Measurements from ENCODE around the gene SERPINB1. TPM values are rescaled to one million over a fixed set of nuclear protein-coding genes. Genes with fewer than 3 reads are reported as not detected.

The SERPINB1 gene
- total RNA-seq, 1 experiment from 2014 or later, result 18.4 TPM

DNA sequence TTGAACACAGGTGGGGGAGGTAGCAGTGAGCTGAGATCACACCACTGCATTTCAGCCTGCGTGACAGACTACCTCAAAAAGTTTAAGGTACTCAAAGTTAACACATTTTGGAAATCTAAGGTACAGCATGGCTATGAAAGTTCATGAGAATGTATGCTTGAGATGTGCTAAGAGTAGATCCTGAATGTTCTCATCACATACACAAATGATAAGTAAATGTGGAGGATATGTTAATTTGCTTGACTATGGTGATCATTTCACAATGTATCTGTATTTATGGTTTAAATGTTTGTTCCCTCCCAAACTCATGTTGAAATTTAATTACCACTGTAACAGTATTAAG lies 20.1 kb upstream of the SERPINB1 start:
- Histone ChIP-seq H3K18ac (ENCODE audit: insufficient read length, low read depth, low read length) (no peak overlapping the region), H3K79me2 (ENCODE audit: insufficient read depth, low read length) (no peaks in the 10 kb centered on the region), H3K56ac (ENCODE audit: insufficient read length, low read depth, low read length) (no peak overlapping the region), H3T11ph (ENCODE audit: low read length) (no peak overlapping the region), H3K4me1 (ENCODE audit: insufficient read depth, low read length) (peaks cover 11% of the 10 kb centered on the region), H3K4me2 (ENCODE audit: insufficient read depth, insufficient read length, low read length) (no peak overlapping the region), H2BK12ac (ENCODE audit: insufficient read length, low read depth, low read length) (no peak overlapping the region), H3K14ac (ENCODE audit: insufficient read depth, low read length) (no peak overlapping the region), H3K9ac (ENCODE audit: extremely low read depth, insufficient read length, low read length) (no peak overlapping the region), H2AK5ac (ENCODE audit: insufficient read length, low read length) (no peak overlapping the region), H3K79me1 (ENCODE audit: insufficient read depth, low read depth, low read length, poor library complexity, severe bottlenecking) (no peaks in the 10 kb centered on the region), H3K4ac (ENCODE audit: low read depth, low read length) (no peak overlapping the region), H2BK15ac (ENCODE audit: low read depth, low read length) (no peak overlapping the region), H2BK120ac (ENCODE audit: low read depth, low read length, poor library complexity, severe bottlenecking) (no peak overlapping the region), H3K23me2 (ENCODE audit: insufficient read length, low read depth, low read length, poor library complexity, severe bottlenecking) (no peaks in the 10 kb centered on the region), H2AFZ (ENCODE audit: low read length) (no peak overlapping the region), H2BK20ac (ENCODE audit: low read depth, low read length, poor library complexity, severe bottlenecking) (no peak overlapping the region), H3K23ac (ENCODE audit: insufficient read length, low read depth, low read length) (no peak overlapping the region), H4K20me1 (ENCODE audit: control insufficient read depth, insufficient read depth, insufficient read length) (no peaks in the 10 kb centered on the region), H3K9me3 (ENCODE audit: control insufficient read depth, low read depth, low read length) (no peaks in the 10 kb centered on the region), H4K91ac (ENCODE audit: insufficient read length, low read depth, low read length) (no peak overlapping the region), H3K27me3 (ENCODE audit: insufficient read depth, low read length) (no peaks in the 10 kb centered on the region), H2BK5ac (ENCODE audit: insufficient read length, low read length) (no peak overlapping the region), H3K27ac (ENCODE audit: insufficient read length, low read depth, low read length) (no peak overlapping the region), H4K5ac (ENCODE audit: insufficient read length, low read depth, low read length) (no peak overlapping the region), H4K8ac (replicated peaks; ENCODE audit: insufficient read length, low read depth, low read length) (no peak overlapping the region)
- Mint-ChIP-seq H3K4me1 (peaks cover 55 to 60% of the 10 kb centered on the region in 2 experiments), H3K4me3 (no peak overlapping the region), H3K9me3 (no peaks in the 10 kb centered on the region; a peak in 2 of 5 replicates), H3K27me3 (ENCODE audit: low read depth) (no peaks in the 10 kb centered on the region), H3K36me3 (ENCODE audit: insufficient read depth in 1 of 3, low read depth in 3 of 3) (0 out of 7 replicates have a peak, but pooled peaks cover 0 to 4% (median 0%) of the 10 kb centered on the region in 3 experiments), H3K27ac (no peak overlapping the region)
- WGBS (ENCODE audit: extremely low coverage, insufficient read length, low lambda C conversion rate), result no CpG with 5 or more reads among the region's 1 CpG
- TF ChIP-seq, protein P1, sequence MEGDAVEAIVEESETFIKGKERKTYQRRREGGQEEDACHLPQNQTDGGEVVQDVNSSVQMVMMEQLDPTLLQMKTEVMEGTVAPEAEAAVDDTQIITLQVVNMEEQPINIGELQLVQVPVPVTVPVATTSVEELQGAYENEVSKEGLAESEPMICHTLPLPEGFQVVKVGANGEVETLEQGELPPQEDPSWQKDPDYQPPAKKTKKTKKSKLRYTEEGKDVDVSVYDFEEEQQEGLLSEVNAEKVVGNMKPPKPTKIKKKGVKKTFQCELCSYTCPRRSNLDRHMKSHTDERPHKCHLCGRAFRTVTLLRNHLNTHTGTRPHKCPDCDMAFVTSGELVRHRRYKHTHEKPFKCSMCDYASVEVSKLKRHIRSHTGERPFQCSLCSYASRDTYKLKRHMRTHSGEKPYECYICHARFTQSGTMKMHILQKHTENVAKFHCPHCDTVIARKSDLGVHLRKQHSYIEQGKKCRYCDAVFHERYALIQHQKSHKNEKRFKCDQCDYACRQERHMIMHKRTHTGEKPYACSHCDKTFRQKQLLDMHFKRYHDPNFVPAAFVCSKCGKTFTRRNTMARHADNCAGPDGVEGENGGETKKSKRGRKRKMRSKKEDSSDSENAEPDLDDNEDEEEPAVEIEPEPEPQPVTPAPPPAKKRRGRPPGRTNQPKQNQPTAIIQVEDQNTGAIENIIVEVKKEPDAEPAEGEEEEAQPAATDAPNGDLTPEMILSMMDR (conservative IDR thresholded peaks at IDR 0.05), result no peak
- DNase-seq, result no peak
